MM.1S (cell line): ENCODE results near the gene CBX2.

Experiments used
- DNase-seq: peaks from one replicate; pipeline ENCODE4 v3.0.0-alpha.2; 2015
- H2AFZ ChIP-seq: fragments of 300-600 bp; sonication (generic); 2 replicates; pipeline ENCODE4 v1.6.0; 2016; ENCODE audit warnings: antibody characterized with exemption, low read length
- H3F3A ChIP-seq: fragments of 300-600 bp; sonication (generic); 2 replicates; pipeline ENCODE4 v1.6.1; 2016; ENCODE audit warnings: mild to moderate bottlenecking, antibody characterized with exemption, low read length, moderate library complexity, mixed read lengths; ENCODE audit not compliant: insufficient read depth
- H3K27ac ChIP-seq: fragments of 300-600 bp; sonication (generic); 2 replicates; pipeline ENCODE4 v1.5.1; 2016; ENCODE audit warnings: mild to moderate bottlenecking, low read length
- H3K27me3 ChIP-seq: fragments of 300-600 bp; sonication (generic); replicated peaks from 2 replicates; pipeline ENCODE4 v1.6.0; 2016; ENCODE audit warnings: low read length; ENCODE audit not compliant: insufficient read depth
- H3K36me3 ChIP-seq: fragments of 300-600 bp; sonication (generic); replicated peaks from 2 replicates; pipeline ENCODE4 v1.6.1; 2016; ENCODE audit warnings: mild to moderate bottlenecking, low read length, mixed read lengths; ENCODE audit not compliant: insufficient read depth
- H3K4me1 ChIP-seq: fragments of 300-600 bp; sonication (generic); 2 replicates; pipeline ENCODE4 v1.6.1; 2016; ENCODE audit warnings: low read length, mixed read lengths
- H3K4me2 ChIP-seq: fragments of 300-600 bp; sonication (generic); 2 replicates; pipeline ENCODE4 v1.6.0; 2016; ENCODE audit warnings: low read depth, low read length
- H3K4me3 ChIP-seq: fragments of 300-600 bp; sonication (generic); 2 replicates; pipeline ENCODE4 v1.5.1; 2016; ENCODE audit warnings: low read length, mixed read lengths
- H3K79me2 ChIP-seq: fragments of 300-600 bp; sonication (generic); 2 replicates; pipeline ENCODE4 v1.6.1; 2016; ENCODE audit warnings: mixed run types, low read length, mixed read lengths
- H3K9ac ChIP-seq: fragments of 300-600 bp; sonication (generic); 2 replicates; pipeline ENCODE4 v1.6.1; 2016; ENCODE audit warnings: low read length, mixed read lengths
- H3K9me2 ChIP-seq: fragments of 300-600 bp; sonication (generic); replicated peaks from 2 replicates; pipeline ENCODE4 v1.6.1; 2016; ENCODE audit warnings: mild to moderate bottlenecking, low read length, mixed read lengths; ENCODE audit not compliant: insufficient read depth
- H3K9me3 ChIP-seq: fragments of 300-600 bp; sonication (generic); replicated peaks from 2 replicates; pipeline ENCODE4 v1.6.1; 2016; ENCODE audit warnings: mild to moderate bottlenecking, low read length, mixed read lengths; ENCODE audit not compliant: insufficient read depth
- H4K20me1 ChIP-seq: fragments of 300-600 bp; sonication (generic); 2 replicates; pipeline ENCODE4 v1.6.1; 2016; ENCODE audit warnings: mild to moderate bottlenecking, low read length, moderate library complexity, mixed read lengths; ENCODE audit not compliant: insufficient read depth
- CTCF ChIP-seq: fragments of 300-600 bp; sonication (generic); IDR thresholded peaks from 2 replicates; pipeline ENCODE4 v1.5.1; 2016; ENCODE audit warnings: antibody characterized with exemption, low read length, mixed read lengths
- EZH2 ChIP-seq: fragments of 300-600 bp; sonication (generic); optimal IDR thresholded peaks from 2 replicates; pipeline ENCODE3; 2017; ENCODE audit warnings: low read depth, mild to moderate bottlenecking, antibody characterized with exemption, low read length, mixed read lengths
- EZH2phosphoT487 ChIP-seq: fragments of 300-600 bp; sonication (generic); IDR thresholded peaks from 2 replicates; pipeline ENCODE4 v1.6.1; 2018; ENCODE audit warnings: antibody characterized with exemption, low read length

The CBX2 gene

GRCh38 chr17:79831265-79832217 is 53.6 kb downstream of the CBX2 start:
- H3K27me3 ChIP-seq, result peaks cover 22% of the 10 kb centered on the region

GRCh38 chr17:79832218-79833109 is 54.5 kb downstream of the CBX2 start:
- Histone ChIP-seq H3F3A (no peaks in the 10 kb centered on the region), H3K27me3 (peaks cover 14% of the 10 kb centered on the region; the same call in 1 of the 2 replicates), H4K20me1 (no peaks in the 10 kb centered on the region), H3K79me2 (peaks cover 9% of the 10 kb centered on the region), H3K4me3 (no peak overlapping the region), H2AFZ (no peak overlapping the region), H3K36me3 (no peaks in the 10 kb centered on the region), H3K9ac (no peak overlapping the region), H3K27ac (no peak overlapping the region), H3K4me1 (peaks cover 4% of the 10 kb centered on the region; the same call in 1 of the 2 replicates), H3K4me2 (no peak overlapping the region), H3K9me3 (no peaks in the 10 kb centered on the region), H3K9me2 (no peaks in the 10 kb centered on the region)
- no peak for DNase-seq
- TF ChIP-seq EZH2phosphoT487, result no peak

More at GRCh38 chr17:79831265-79832217, 53.6 kb downstream of the CBX2 start:
- no peaks in the 10 kb centered on the region for H3K9me3 ChIP-seq
- no peaks in the 10 kb centered on the region for H4K20me1 ChIP-seq
- TF ChIP-seq CTCF, result no peak
- TF ChIP-seq EZH2, result no peak
- no peak for TF ChIP-seq EZH2phosphoT487
- H3K9me2 ChIP-seq, result no peaks in the 10 kb centered on the region
- no peak overlapping the region for H3K27ac ChIP-seq
- H3K36me3 ChIP-seq, result no peaks in the 10 kb centered on the region
- H2AFZ ChIP-seq, result no peak overlapping the region
- no peaks in the 10 kb centered on the region for H3K4me1 ChIP-seq
- H3F3A ChIP-seq, result no peaks in the 10 kb centered on the region
- H3K79me2 ChIP-seq, result peaks cover under 1% of the 10 kb centered on the region; the same call in 1 of the 2 replicates
- no peak overlapping the region for H3K4me3 ChIP-seq
- DNase-seq, result no peak
- no peak overlapping the region for H3K4me2 ChIP-seq
- H3K9ac ChIP-seq, result no peak overlapping the region

- Histone ChIP-seq H3K27me3 (peaks cover 14% of the 10 kb centered on the region; the same call in 1 of the 2 replicates), H4K20me1 (no peaks in the 10 kb centered on the region), H3K27ac (no peak overlapping the region), H3K9ac (no peak overlapping the region), H2AFZ (no peak overlapping the region), H3K79me2 (peaks cover 15% of the 10 kb centered on the region), H3K4me2 (no peak overlapping the region), H3K9me2 (no peaks in the 10 kb centered on the region), H3K9me3 (no peaks in the 10 kb centered on the region), H3K4me3 (no peak overlapping the region), H3K4me1 (peaks cover 9% of the 10 kb centered on the region; the same call in 1 of the 2 replicates), H3K36me3 (no peaks in the 10 kb centered on the region), H3F3A (peaks cover 3% of the 10 kb centered on the region; the same call in 1 of the 2 replicates)
- TF ChIP-seq CTCF (no peak), EZH2 (no peak), EZH2phosphoT487 (no peak)
- DNase-seq, result no peak
These were observed 55.1 kb downstream of the CBX2 start for GRCh38 chr17:79833110-79833450.
